IPS-18a (cell line): ENCODE results near the gene OR2AG2.

Experiments
- H3K27ac ChIP-seq: one replicate; pipeline ENCODE4 v1.5.1; 2013; ENCODE audit warnings: low read length
- H3K27me3 ChIP-seq: one replicate; pipeline ENCODE4 v1.6.1; 2013; ENCODE audit warnings: mild to moderate bottlenecking, low read length; ENCODE audit not compliant: control insufficient read depth, insufficient read depth
- H3K36me3 ChIP-seq: one replicate; pipeline ENCODE4 v1.6.1; 2013; ENCODE audit warnings: low read depth, low read length; ENCODE audit not compliant: control insufficient read depth
- H3K4me1 ChIP-seq: one replicate; pipeline ENCODE4 v1.6.1; 2013; ENCODE audit warnings: low read depth, low read length; ENCODE audit not compliant: control insufficient read depth
- H3K4me3 ChIP-seq: one replicate; pipeline ENCODE4 v1.5.1; 2013; ENCODE audit warnings: low read length
- H3K9ac ChIP-seq: one replicate; pipeline ENCODE4 v1.6.1; 2013; ENCODE audit warnings: mild to moderate bottlenecking, low read length, moderate library complexity
- H3K9me3 ChIP-seq: one replicate; pipeline ENCODE4 v1.6.1; 2013; ENCODE audit warnings: low read depth, low read length; ENCODE audit not compliant: control insufficient read depth

The OR2AG2 gene

DNA sequence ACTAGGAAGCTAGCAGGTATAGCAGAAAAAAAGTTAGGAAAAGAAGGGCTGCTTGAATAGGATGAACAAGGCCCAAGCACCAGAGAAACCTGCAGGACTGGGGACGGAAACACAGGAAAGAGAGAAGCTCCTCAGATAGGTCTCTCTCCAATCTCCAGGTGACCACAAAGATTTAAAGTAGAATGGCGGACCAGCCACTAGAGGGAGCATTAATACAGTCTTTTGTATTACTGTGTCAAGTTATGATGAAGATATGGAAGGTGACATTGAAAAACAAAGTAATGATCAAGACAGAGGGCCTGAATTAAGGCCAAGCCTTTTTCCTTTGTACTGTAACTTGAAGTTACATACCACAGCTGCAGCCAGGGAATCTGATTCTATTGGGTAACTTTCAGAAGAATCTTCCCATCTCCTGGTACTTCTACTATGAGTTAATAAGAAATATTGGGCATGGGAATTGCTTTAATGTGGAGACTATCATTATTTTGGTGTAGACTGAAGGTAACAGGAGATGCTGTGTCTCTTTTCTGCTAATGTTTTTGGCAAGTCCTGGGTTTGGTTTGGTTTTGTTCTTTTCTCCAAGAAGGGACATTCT is 33.8 kb downstream of the OR2AG2 start:
- H3K9ac ChIP-seq = no peak overlapping the region
- H3K27me3 ChIP-seq = no peaks in the 10 kb centered on the region
- no peaks in the 10 kb centered on the region for H3K9me3 ChIP-seq
- no peaks in the 10 kb centered on the region for H3K4me1 ChIP-seq
- H3K4me3 ChIP-seq = no peak overlapping the region
- H3K27ac ChIP-seq = no peak overlapping the region
- H3K36me3 ChIP-seq = no peaks in the 10 kb centered on the region

DNA sequence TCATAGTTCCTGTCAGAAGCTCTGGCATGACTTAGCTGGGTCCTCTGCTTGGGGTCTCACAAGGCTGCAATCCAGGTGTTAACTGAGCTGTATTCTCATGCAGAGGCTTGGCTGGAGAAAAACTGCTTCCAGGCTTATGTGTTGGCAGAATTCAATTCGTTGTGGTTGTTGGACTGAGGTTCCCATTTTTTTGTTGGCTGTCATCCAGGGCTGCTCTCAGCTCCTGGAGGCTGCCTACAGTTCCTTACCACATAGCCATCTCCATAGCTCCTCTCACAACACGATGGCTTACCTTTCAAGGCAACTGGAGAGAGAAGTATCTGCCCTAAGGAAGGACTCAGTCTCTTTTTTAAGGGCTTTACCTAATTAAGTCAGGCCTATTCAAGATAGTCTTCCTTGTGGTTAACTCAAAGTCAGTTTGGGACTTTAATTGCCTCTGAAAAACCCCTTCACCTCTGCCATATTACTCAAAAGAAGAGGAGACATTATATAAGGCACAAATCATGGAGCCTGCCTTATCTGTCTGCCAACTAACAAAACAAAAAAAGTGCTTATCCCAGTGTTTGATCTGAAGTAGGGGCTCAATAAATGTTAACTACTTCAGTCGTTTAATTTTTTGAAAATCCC is 35.2 kb downstream of the OR2AG2 start:
- Histone ChIP-seq H3K27ac (no peak overlapping the region), H3K36me3 (no peaks in the 10 kb centered on the region), H3K9ac (no peak overlapping the region), H3K4me3 (no peak overlapping the region), H3K27me3 (no peaks in the 10 kb centered on the region), H3K9me3 (no peaks in the 10 kb centered on the region), H3K4me1 (no peaks in the 10 kb centered on the region)

DNA sequence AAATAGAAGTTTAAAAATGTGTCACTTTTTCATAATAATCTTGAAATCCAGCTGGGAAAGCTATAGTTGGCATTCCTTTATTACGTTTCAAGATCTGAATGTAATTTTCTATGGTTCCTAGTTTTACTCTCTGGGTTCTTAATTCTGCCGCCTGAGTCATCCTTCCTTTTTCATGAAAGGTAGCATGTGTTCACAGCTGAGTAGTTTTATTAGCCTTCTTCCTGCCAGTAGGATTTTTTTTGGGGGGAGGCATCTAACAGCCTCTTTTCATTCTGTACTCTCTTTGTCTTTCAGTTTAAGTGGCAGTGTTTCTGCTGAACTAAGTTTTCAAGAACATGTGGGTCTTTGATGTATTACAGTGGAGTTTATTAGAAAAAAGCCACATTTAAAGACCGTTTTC is 36.5 kb downstream of the OR2AG2 start:
- Histone ChIP-seq H3K27ac (no peak overlapping the region), H3K9ac (no peak overlapping the region)

DNA sequence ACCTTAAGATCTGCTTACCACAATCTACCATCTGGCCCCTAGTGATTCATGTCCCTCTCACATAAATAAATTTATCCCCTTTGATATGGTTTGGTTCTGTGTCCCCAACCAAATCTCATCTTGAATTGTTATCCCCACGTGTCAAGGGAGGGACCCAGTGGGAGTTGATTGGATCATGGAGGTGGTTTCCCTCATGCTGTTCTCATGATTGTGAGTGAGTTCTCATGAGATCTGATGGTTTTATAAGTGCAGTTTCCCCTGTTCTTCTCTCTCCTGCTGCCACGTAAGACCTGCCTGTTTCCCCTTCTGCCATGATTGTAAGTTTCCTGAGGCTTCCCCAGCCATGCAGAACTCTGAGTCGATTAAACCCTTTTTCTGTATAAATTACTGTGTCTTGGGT is 37.2 kb downstream of the OR2AG2 start:
- Histone ChIP-seq H3K4me1 (no peaks in the 10 kb centered on the region), H3K9ac (no peak overlapping the region), H3K4me3 (no peak overlapping the region)

More for the DNA sequence above, 36.5 kb downstream of the OR2AG2 start:
- Histone ChIP-seq H3K9me3 (no peaks in the 10 kb centered on the region), H3K36me3 (no peaks in the 10 kb centered on the region), H3K27me3 (no peaks in the 10 kb centered on the region), H3K4me3 (no peak overlapping the region), H3K4me1 (no peaks in the 10 kb centered on the region)

DNA sequence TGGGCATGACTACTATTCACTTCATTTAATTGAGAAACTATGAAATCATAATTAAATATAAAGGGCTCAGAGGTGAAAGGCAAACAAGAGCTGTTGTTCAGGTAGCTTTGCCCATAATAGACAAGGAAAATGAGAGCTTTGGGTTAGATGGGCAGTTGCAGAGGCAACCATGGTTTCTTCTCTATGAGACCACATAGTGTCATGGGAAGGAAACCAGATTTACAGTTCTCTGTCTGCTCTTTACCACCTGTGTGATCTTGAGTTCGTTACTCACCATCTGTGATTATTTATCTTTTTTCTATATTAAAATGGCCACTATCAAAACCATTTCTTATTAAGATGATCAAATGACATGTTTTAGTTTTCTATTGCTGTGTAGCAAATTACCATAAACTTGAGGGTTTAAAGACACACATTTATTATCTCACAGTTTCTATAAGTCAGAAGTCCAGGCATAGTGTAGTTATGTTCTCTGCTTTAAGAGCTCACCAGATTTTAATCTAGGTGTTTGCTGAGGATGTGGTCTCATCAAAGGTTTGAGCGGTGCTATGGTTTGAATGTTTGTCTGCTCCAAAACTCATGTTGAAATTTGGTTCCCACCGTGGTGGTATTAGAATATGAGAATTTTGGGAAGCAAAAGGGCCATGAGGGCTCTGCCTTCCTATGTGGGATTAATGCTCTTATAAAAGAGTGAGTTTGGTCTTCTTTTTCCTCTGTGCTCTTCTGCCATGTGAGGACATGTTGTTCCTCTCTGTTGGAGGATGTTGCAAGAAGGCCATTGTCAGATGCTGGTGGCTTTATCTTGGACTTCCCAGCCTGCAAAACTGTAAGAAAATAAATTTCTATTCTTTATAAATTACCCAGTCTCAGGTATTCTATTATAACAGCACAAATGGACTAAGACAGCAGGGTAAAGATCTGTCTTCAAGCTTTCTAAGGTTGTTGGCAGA is 38.2 kb downstream of the OR2AG2 start:
- H3K27ac ChIP-seq = no peak overlapping the region
- H3K9me3 ChIP-seq = no peaks in the 10 kb centered on the region
- H3K36me3 ChIP-seq = no peaks in the 10 kb centered on the region
- H3K9ac ChIP-seq = no peak overlapping the region
- no peaks in the 10 kb centered on the region for H3K4me1 ChIP-seq
- no peaks in the 10 kb centered on the region for H3K27me3 ChIP-seq
- no peak overlapping the region for H3K4me3 ChIP-seq

More for the DNA sequence above, 37.2 kb downstream of the OR2AG2 start:
- H3K27ac ChIP-seq = no peak overlapping the region
- no peaks in the 10 kb centered on the region for H3K27me3 ChIP-seq
- no peaks in the 10 kb centered on the region for H3K36me3 ChIP-seq
- no peaks in the 10 kb centered on the region for H3K9me3 ChIP-seq

DNA sequence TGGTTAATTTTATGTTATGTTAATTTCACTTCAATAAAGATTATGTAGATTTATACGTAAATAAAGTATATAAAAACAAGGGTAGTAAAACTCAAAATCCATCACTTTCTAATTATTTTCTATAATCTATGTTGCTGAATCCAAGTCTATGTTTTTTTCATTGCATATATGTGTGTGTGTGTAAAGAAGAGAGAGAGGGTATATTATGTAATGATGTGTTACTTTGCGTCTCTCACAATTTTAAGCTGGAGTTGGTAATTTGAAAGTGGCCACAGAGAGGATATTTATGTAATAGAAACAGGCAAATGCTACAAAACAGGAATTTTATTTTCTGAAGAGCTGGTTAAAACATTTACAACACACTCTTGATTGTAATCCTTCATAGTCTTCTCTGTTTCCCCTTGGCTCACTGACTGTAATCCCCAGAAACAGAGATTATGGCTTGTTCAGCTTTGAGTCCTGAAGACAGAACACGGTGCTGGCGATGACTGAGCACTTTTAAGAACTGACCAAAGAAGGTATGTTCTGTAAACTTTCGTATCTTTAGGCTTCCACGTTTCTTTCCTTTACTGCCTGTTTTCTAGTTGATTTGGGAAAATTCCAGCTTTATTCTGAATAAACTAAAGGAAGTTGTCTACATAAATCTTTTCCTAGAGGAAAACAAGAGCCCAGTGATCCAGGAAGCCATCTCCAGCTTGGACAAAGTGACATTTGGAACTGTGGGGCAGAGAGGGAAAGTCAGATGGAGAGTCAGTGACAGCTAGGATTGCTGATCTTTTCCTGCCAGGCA is 43.6 kb downstream of the OR2AG2 start:
- H3K9ac ChIP-seq = no peak overlapping the region
- no peaks in the 10 kb centered on the region for H3K27me3 ChIP-seq
- no peaks in the 10 kb centered on the region for H3K9me3 ChIP-seq
- no peak overlapping the region for H3K27ac ChIP-seq
- H3K4me1 ChIP-seq = no peaks in the 10 kb centered on the region
- no peaks in the 10 kb centered on the region for H3K36me3 ChIP-seq
- no peak overlapping the region for H3K4me3 ChIP-seq

DNA sequence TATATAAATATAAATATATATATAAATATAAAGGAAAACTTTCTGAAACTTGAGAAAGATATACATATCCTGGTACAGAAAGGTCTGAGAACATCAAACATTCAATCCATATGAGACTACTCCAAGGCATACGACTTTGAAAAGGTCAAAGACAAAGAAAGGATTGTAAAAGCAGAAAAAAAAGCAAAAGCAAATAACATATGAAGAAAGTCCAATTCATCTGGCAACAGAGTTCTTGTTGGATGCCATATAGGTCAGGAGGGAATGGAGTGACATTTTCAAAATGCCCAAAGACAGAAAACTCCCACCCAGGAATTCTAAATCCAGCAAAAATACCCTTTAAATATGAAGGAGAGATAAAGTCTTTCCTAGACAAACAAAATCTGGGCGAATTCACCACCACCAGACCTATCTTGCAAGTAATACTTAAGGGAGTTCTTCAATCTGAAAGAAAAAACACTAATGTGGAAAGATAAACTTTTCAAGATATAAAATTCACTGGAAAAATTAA is 46.3 kb downstream of the OR2AG2 start:
- Histone ChIP-seq H3K9me3 (no peaks in the 10 kb centered on the region), H3K9ac (no peak overlapping the region), H3K36me3 (no peaks in the 10 kb centered on the region), H3K27me3 (no peaks in the 10 kb centered on the region), H3K27ac (no peak overlapping the region), H3K4me1 (no peaks in the 10 kb centered on the region), H3K4me3 (no peak overlapping the region)

DNA sequence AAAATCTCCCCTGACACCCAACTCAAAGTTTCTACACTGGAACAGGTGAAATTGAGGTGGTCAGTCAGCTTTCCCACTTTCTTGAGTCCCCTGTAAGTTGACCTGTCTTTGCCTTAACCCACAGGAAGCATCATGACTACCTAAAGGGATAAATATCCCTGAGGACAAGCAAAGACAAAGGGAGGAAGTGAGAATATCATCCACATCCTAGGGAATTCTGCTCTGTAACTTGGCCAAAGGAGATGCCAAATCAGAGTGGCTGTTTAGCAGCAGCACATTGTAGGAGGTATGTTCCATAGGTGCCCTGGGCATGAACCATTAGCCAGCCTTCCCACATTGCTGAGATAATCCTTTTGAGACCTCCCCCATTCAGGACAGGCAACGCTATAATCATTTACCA is 47.8 kb downstream of the OR2AG2 start:
- H3K27ac ChIP-seq = no peak overlapping the region
- no peaks in the 10 kb centered on the region for H3K9me3 ChIP-seq
- H3K4me3 ChIP-seq = no peak overlapping the region
- H3K36me3 ChIP-seq = no peaks in the 10 kb centered on the region
- no peaks in the 10 kb centered on the region for H3K4me1 ChIP-seq
- no peaks in the 10 kb centered on the region for H3K27me3 ChIP-seq
- H3K9ac ChIP-seq = no peak overlapping the region

DNA sequence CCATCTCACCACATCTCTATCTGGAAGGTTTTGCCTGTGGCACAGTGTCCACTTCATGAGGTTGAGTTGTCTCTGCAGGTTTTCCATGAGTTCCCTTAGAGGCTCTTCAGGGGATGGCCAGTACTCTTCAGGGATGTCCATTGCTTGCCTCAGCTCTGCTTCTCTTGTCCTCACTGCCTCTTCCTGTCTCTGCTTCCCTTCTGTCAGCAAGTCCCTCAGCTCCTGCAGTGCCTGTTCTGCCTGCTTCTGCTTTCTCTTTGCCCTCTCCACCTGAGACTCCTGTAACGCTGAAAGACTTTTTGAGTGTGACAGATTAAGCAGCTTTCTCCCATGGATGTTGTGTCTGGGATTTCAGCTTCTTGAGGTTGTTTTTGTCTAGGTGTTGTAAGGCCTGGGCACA is 50.4 kb downstream of the OR2AG2 start:
- Histone ChIP-seq H3K4me3 (no peak overlapping the region), H3K36me3 (no peaks in the 10 kb centered on the region), H3K27me3 (no peaks in the 10 kb centered on the region), H3K9me3 (no peaks in the 10 kb centered on the region), H3K27ac (no peak overlapping the region), H3K9ac (no peak overlapping the region), H3K4me1 (no peaks in the 10 kb centered on the region)

DNA sequence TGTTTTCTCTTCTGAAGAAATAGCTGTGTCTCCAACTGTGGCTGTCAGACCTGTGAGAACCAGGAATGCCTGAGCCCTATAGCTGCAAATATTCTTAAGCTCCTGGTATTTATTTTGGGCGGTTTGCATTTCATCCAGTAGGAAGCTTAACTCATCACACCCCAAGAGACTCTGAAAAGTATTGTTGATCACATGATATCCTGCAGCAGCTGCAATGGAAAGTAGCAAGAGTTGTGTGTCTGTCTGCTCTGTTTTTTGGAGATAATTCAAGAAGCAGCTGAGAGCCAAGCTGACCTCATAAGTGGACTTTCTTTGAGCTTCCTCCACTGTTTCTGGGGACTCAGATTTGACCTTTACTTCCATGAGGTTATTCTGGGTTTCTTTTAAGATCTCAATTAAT is 52.2 kb downstream of the OR2AG2 start:
- Histone ChIP-seq H3K36me3 (no peaks in the 10 kb centered on the region), H3K4me1 (no peaks in the 10 kb centered on the region), H3K9ac (no peak overlapping the region), H3K27ac (no peak overlapping the region), H3K4me3 (no peak overlapping the region), H3K9me3 (no peaks in the 10 kb centered on the region), H3K27me3 (no peaks in the 10 kb centered on the region)

DNA sequence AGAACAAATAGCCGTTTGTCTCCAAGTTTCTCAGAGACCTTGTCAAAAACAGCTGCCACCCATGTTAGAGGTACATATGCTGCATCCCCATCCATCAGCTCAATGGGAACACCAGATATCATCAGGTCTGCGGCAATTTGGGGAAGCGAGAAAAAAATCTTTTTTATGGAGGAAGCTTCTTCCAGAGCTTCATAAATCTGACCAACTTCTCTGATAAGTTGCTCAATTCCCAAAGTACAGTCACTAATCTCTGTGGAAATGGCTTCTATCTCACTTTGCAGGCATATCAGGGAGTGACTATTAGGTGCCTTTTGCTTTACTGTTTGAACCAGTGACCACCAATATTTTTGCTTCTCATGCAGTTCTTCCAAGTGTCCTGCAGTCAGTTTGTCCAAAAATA is 54.4 kb downstream of the OR2AG2 start:
- Histone ChIP-seq H3K27me3 (no peaks in the 10 kb centered on the region), H3K9ac (no peak overlapping the region), H3K36me3 (no peaks in the 10 kb centered on the region), H3K9me3 (no peaks in the 10 kb centered on the region), H3K4me3 (no peak overlapping the region), H3K4me1 (no peaks in the 10 kb centered on the region), H3K27ac (no peak overlapping the region)
